Measurements from ENCODE around the gene SMTNL1.

DNA sequence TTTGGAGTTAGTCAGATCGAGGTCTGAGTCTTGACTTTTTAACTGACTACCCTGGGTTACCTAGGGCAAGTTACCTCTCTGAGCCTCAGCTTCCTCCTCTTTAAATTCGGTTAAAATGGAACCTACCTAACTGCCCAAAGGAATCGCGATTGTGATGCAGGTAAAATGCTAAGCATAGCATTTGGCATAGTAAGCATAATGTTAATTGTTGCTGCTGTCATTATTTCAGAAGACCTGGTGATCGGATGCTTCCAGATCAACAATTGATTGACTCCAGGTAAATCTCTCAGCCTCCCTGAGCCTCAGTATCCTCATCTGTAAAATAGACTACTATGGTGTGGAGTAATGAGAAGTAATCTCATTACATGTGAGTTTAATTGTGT is 21.3 kb upstream of the SMTNL1 start:
- TF ChIP-seq POLR2A (IDR thresholded peaks at IDR 0.05; ENCODE audit: low read length) (no peak), GATA1 (IDR thresholded peaks at IDR 0.05; ENCODE audit: low read depth, low read length) (no peak)

All from erythroblast (primary cell).